HG03095 (cell line): Measurements from ENCODE around the gene PREP.
"Not testable (repeated sequence)": the region's sequence is repeated elsewhere in the genome, so short reads cannot be mapped to it uniquely, and the experiment has no call there.

ENCODE experiments used
- ATAC-seq: cut with Tn5 transposase; IDR thresholded peaks from one replicate; pipeline ENCODE4 v1.9.1; 2021; ENCODE audit warnings: moderate library complexity; ENCODE audit not compliant: unreplicated experiment

The PREP gene

DNA sequence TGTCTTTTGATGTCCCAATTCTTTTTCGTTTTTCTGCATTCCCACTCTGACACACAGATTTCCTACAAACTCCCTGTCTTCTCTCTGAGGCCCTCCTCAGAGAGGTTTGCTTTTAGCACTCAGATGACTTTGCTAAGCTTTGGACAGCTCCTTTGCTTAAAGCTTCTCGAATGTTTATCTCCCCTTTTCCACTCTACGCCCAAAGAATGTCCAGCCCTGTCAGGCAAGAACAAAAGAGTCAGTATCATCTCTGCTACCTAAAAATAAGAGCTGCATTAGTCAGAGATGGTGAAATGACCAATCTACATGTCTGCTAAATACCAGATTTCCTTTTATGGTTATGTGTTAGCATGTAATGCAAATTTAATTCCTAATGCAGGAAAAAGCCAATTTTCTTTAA, 56.8 kb downstream of the PREP start:
- no peak for ATAC-seq

DNA sequence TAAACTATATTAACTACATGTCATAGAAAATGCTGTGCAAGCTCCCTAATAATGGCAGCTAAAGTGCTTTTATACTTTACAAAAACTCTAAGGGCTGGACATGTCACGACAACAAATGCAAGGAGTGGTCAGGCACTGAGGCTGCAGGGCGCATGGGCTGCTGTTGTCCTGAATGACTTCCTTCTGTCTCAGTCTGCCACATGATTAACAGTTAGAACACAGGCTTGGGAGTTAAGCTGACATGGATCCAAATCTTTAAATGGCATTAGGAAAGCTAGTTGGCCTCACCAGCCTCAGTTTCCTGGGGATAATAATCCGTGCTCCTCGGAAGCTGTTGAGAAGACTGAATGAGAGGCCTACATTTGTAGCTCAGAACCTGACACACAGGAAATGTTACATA, 57.4 kb downstream of the PREP start:
- ATAC-seq, result no peak

DNA sequence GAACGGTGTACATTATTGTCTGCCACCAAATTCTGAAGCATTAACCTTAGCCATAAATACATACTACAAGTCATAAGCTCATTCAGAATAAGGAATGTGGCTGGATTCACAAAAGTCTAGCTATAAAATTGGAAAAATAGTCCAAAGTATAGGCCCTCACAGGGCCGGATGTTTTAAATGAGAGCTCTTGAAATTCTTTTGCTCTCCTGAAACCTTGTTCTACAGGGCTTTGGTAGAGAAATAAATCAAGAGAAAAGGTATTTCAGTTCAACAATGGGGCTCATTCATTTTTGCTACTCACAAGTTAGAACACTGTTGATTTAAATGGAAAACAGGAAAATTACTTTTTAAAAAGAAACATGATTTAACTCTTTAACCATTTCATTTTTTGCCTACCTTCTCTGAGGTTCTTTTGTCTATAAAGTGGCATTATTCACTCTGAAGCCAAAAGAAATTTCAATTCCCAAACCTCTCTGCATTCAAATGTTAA, 58.0 kb downstream of the PREP start:
- no peak for ATAC-seq

DNA sequence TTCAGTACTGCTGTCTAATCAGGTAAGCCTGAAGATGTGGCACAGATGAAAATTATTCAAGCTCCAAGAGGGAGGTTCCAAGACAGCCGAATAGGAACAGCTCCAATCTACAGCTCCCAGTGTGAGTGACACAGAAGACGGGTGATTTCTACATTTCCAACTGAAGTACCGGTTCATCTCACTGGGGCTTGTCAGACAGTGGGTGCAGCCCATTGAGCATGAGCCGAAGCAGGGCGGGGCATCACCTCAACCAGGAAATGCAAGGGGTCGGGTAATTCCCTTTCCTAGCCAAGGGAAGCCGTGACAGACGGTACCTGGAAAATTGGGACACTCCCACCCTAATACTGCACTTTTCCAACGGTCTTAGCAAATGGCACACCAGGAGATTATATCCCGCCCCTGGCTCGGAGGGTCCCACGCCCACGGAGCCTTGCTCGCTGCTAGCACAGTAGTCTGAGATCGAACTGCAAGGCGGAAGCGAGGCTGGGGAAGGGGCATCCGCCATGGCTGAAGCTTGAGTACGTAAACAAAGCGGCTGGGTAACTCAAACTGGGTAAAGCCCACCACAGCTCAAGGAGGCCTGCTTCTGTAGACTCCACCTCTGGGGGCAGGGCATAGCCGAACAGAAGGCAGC, 64.4 kb downstream of the PREP start:
- ATAC-seq, result not testable (repeated sequence)

DNA sequence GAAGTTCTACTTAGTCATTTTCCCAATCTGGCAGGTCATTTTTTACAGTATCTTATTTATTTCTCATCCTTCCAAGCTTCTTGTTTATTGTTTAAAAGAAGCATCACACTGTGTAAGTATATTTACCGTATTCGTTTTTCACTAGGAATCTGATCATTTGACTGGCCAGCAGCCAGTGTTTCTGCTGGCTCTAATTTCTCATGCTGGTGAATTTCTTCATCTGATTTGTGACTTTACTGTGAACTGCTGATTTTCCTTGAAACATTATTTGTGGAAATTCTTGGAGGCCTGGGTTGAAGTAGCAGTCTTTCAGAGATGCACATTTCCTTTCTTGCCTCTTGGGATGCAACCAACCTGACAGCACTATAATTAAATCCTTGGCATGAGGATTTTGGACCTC, 65.9 kb downstream of the PREP start:
- no peak for ATAC-seq

DNA sequence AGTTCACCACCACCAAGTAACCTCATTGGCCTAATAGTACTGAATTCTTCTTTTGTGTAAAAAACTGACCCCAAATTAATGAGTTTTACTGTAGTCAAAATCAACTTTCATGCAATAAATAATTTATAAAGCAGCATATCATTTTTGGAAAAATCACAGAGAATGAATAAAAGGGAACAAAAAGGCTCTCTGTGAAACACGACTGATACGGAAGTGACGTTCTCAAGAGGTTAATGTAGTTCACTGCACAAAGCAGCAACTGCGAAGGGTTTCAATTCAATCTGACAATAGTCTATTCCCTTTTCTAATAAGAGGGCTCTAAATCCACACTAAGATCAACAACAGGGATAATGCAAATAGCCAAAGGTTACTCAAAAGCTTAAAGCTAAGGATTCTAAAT, 70.3 kb downstream of the PREP start:
- no peak for ATAC-seq

DNA sequence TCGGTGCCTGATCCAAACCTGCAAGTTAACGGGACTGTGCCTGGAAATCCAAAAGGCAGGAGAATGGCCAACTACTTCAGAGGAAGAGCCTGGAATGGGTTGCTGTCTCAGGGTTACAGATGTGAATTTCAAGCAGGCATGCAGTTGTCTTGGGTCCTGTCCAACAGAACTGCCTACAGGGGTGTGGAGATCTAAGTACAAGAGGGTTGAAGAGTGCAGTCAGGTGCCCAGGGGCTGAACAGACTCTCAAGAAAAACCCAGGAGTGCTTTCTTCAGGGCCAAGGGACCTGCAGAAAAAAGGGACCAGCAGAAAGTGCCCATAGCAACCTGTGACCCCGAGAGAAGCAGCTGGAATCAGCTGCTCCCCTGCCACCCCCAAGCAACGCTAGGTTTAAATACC, 71.0 kb downstream of the PREP start:
- ATAC-seq, result no peak

DNA sequence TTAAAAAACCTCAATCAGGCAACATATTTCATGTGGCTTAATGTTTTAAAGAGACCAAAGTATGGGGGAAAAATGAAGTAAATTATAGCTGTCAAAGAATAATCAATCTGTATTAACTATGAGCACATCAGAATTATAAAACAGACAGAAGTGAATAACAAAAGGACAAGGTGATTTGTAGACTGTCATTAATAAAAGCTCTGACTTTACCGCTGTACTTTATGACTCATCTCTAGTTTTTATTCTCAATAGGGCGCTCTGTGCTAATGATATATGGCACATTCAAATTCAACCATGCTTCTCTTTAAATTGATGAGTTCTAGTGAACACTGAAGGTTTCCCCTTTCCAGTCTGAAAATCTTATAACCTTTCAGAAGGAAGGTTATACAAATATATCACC, 72.0 kb downstream of the PREP start:
- peak; percentile 60 for ATAC-seq

DNA sequence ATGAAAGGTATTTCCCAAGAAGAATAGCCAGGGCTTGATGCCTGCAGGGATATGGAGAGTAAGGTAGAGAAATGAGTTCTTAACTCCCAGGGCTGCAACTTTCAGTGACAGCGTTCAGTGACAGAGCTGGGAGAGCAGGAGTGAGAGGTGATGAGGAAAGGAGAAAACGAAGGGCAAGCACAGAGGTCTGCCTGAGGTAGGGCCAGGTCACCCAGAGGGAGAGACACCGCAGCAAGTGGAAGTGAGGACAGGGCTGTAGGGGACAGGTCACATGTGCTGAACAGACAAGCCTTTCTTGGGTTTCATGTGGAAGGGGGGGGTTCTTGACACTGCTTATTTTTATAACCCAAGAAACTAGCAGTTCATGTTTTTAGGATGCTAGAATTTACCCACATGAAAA, 72.5 kb downstream of the PREP start:
- no peak for ATAC-seq

DNA sequence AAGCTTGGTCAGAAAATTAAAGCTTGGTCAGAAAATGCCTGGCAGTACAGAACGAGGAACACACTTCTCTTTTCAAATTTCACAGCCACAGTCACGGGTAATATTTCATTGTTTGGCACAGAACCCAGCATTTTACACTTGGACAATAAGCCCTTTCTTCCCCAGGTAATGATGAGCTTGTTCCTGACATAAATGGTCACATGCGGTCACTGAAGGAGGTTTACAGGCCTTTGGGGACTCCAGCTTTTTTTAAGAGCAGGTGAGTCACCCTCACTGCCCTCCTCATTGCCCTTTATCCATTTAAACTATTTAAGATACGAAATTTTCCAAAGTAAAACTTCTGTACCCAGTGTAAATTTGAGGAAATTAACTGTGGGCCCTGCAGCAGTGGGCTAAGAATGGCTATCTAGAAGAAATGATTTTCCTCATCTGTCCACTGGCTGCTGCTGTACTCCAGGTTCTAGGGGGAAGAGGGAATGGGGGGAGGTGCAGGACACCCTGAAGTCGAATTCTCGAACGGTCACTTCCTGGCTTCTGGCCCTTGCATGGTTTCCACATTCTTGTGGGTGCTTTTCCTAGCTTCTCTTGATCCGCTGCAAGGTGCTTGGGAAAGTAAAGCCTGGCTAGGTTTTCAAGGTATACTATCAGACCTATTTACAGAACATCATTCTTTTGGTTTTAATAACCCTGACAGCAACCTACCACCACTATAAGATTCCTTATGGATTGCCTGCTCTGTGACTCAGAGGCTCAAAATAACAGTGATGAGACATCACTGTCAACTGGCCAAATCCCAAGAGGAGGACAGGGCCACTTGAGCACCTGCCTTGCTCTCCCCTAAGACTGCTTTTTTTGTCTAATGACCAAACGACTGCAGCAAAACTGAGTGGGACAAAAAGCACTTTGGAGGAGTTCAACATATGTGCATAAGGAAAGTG, 75.8 kb downstream of the PREP start:
- ATAC-seq, result no peak

DNA sequence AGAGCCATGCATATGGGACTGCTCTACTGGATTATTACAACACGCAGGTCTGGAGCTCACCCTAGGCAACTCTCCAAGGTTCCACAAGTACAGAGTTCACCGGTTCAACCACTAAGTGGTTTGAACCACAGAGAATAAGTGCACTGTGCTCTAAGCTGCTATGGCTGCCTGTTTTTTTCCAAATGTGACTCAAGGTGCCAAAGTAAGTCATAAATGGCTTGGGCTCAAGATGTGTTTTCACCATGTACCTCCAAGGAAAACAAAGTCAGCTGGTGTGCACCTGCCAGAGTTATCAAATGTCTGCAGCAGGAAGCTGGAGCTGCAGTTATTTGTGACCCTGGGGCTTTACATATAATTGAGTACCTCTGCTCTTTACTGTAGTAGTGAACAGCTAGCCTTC, 76.7 kb downstream of the PREP start:
- no peak for ATAC-seq

DNA sequence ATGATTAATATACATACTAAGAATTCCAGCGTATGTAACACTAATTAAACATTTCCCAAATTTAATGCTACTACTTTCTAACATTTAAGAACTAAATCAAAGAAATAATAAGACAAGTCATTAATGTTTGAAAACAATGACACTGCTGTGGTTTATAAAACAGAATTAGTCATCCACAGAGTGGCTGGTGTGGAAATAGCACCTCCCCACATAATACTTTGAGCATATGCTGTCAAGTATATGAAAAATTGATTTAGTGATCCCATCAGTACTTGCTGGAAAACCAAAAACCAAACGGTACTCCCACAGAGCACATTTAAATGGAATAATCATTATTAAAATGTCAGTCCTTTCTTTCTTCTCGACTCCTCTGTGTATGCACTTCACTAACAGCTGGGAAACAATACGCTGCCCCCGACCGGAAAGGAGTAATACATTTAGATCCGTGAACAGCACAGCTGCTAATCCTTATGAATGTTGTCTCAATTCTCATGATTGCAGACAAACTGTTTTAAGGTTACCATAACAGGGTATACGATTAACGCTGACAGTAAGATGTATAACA, 78.4 kb downstream of the PREP start:
- no peak for ATAC-seq

DNA sequence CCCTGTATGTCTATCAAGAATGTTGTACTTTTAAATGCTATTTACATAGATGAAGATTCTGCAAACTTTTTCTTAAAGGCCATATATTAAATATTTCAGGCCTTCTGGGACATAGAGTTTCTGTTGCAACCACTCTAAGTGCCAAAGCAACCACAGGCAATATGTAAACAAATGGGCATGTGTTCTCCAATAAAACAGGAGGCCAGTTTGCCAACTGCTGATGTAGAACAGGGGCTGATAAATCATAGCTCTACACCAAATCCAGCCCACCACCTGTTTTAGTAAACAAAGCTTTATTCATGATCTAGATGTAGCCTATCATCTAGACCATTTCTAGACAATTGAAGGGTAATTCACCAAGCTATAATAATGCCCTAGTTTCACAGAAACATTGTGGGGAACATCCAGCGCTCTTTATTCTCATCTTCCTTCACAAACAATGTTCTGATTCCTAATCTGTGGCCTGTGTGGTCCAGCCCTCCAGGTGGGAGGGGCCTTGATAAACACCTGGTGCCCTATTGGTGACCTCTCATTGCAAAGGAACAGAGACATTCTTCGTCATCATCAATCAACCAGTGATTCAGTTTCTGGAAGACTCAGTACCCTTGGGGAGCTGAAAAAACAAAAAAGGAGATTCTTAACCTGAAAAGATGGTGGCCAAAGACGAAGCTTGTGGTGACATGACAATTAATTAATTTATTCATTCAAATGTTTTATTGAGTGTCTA, 80.2 kb downstream of the PREP start:
- ATAC-seq, result no peak

DNA sequence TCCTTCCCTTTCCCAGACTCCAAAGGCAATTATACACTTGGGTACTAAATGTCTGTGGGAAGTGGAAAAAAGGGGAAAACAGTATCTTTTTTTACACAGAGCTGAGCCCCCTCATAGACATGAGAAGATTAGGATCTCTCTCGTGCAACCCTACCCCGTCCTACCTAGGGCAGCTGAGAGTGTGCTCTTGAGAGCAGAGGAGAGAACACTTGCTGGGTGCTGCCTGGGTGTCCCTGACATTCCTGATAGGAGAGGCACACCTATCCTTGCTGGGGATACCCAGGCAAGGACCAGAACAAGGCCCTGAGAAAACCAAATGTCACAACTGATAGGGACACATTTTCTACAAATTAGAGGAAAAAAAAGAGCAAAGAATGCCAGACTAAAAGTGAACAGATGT, 81.2 kb downstream of the PREP start:
- ATAC-seq, result no peak

DNA sequence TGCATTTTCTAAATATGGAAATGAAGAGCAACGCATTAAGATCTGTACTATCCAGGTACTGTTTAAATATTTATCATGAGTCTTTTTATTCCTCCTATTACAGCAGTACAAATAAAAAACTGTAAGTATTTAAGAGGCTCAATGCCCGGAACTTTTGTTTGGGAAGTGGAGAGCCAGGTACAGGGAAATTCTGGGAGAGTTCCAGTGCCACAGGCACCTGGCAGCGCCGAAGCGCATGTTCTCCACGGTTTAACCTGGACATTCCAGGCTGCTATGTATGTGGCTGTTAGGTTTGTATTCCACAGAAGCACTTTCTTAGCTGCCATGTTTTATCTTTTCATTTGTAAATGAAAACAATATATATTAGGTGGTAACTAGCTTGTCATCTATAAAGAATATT, 81.7 kb downstream of the PREP start:
- no peak for ATAC-seq

DNA sequence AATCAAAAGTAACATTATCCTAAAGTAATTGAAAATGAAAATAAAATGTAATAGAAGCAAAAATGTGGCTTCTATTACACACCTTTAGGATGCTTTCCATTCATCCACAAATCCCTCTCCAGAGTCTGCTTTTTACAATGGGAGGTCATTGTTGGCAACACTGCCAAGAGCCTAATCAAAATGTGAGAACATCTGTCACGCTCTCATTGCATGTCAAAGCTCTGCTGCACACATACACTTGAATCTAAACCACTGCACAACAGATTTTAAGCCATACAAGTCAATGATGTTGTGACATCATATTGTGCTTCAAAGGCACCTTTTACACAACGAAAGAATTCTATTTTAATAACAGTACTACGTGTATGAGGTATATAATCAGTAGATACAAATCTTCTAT, 82.1 kb downstream of the PREP start:
- ATAC-seq, result no peak

DNA sequence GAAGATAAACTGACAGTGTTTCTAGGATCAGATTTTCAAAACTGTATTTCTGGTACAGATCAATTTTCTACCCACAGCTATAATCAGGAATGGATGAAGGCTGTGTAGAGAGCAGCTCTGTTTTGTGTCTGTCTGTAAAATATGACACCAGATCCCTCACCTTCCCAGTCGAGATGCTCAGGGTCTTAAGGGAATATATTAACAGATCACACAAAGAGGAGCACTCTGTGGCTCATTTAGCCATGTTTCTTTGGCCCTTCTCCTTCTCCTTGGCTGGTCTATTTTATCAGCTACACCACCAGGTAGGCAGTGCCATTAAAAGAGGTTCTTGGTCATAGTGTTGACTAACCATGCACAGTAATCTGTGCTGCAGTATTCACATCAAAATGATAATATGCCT, 82.6 kb downstream of the PREP start:
- ATAC-seq, result no peak

DNA sequence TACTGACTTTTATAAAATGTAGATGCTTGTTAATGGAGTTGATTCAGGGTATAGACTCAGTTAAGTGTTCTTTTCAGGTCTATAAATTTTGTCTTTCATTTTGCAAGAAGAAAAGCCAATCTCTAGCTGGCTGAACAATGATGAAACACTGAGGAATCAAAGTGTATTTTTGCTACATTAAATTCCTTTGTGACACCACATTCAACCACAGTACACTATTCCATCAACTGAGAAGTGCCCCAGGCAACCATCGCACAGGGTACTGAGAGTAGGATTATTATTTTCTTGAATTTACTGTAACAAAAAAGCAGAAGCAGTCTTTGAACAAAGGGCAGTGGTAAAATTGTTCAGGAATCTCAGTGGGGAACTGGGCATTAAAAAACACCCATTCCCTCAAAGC, 83.6 kb downstream of the PREP start:
- no peak for ATAC-seq

DNA sequence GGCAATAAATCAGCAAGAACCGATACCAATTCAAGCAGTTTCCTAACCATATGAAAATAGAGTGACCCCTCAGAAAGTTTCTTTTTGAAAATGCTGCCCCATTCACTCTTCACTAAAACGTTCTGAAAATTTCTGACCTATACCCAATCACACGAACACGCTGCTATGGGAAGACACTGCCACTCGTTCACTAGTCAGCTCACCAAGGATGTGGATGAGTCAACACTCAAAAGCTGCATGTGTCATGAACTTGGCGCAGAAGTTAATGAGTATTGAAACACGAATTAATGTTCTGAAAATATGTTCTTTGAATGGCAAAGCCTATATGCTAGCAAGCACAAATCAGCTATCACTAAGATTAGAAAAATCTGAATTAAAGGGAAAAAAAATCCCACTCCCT, 84.2 kb downstream of the PREP start:
- ATAC-seq, result no peak

DNA sequence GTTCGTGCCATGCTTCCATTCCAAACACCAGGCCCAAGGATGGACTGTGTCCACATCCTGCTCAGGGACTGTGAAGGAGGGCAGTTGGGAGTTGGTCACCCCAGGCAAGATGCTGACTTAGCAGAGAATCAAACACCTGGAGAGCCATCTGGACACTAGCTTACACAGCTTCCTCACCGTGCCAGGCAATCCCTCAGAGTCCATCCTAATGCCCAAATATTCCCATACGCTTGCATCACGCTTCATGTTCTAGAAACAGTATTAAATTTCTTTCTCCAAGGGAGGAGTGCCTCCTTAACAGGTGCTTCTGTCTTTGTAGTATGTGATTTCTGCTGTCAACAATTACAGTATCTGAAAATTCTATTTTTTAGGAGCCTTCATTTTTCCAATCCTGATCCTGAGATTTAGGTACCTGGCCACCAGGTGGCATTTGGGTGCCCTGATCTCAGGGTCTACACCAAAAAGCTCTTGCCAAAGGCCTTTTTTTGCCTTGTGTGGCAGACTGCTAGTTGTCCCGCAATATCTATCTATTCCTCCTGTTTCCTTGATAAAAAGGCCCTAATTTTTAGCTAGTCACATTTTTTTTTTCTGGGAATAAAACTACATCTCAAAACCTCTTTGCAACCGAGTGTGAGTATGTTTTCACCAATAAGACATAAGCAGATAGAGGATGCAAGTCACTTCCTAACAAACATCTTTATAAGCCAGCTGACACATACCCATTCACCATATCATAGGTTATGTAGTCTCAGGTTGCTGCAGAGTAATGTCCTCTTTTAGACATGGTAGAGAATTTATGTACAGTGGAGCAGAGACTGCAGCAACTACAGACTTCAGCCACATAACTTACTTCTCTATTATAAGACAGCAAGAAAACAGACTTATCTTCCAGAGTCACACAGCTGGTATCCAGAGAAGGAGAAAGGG, 85.0 kb downstream of the PREP start:
- ATAC-seq, result no peak
